K562 (cell line): Measurements from ENCODE around the gene SCYL1. TPM values are rescaled to one million over a fixed set of nuclear protein-coding genes. Genes with fewer than 3 reads are reported as not detected.

Experiments
- DNMT1 ChIP-seq: fragments of 450-650 bp; IDR thresholded peaks from 2 replicates; pipeline ENCODE4 v1.6.1; 2016; ENCODE audit warnings: antibody characterized with exemption, mild to moderate bottlenecking
- HDAC6 ChIP-seq: IDR thresholded peaks from 2 replicates; pipeline ENCODE4 v1.6.1; 2012; ENCODE audit warnings: low read depth, mild to moderate bottlenecking, control low read depth, inconsistent platforms, low read length, moderate library complexity
- NCOA1 ChIP-seq: fragments of 450-650 bp; IDR thresholded peaks from 2 replicates; pipeline ENCODE4 v1.6.1; 2016; ENCODE audit warnings: low read depth
- NFE2L1 ChIP-seq: fragments of 450-650 bp; IDR thresholded peaks from 2 replicates; pipeline ENCODE4 v1.6.1; 2016; ENCODE audit warnings: missing genetic modification characterization, low read depth, mild to moderate bottlenecking, missing compliant biosample characterization, moderate library complexity, borderline replicate concordance
- POLR2AphosphoS2 ChIP-seq: IDR thresholded peaks from 2 replicates; pipeline ENCODE4 v1.6.1; 2012; ENCODE audit warnings: low read length, improper control_type of control experiment
- RBBP5 ChIP-seq: fragments of 200-600 bp; sonication (generic); IDR thresholded peaks from 2 replicates; pipeline ENCODE4 v1.6.1; 2012; ENCODE audit warnings: borderline replicate concordance, mild to moderate bottlenecking, low read length, control low read depth, inconsistent platforms; ENCODE audit not compliant: insufficient read depth, poor library complexity, severe bottlenecking
- RBM25 ChIP-seq: fragments of 200-400 bp; formaldehyde crosslinking; IDR thresholded peaks from 2 replicates; pipeline ENCODE4 v1.6.1; 2018; ENCODE audit warnings: low read length, low read depth, moderate library complexity; ENCODE audit not compliant: severe bottlenecking
- TAF9B ChIP-seq: fragments of 450-650 bp; IDR thresholded peaks from 2 replicates; pipeline ENCODE4 v1.6.1; 2018; ENCODE audit warnings: mild to moderate bottlenecking; ENCODE audit not compliant: partially characterized antibody
- TRIM24 ChIP-seq, 2 experiments: fragments of 450-650 bp; IDR thresholded peaks; 2 replicates each; pipeline ENCODE4 v1.6.1; 2016
- WHSC1 ChIP-seq: IDR thresholded peaks from one replicate; pipeline ENCODE4 v1.6.1; 2012; ENCODE audit warnings: low read length, control low read depth, inconsistent platforms
- ZBED1 ChIP-seq: IDR thresholded peaks from 2 replicates; pipeline ENCODE4 v1.6.1; 2014
- ZNF165 ChIP-seq: fragments of 250-450 bp; sonication (Bioruptor Pico); IDR thresholded peaks from 2 replicates; pipeline ENCODE4 v1.4.0; 2020; ENCODE audit warnings: borderline replicate concordance
- ZNF224 ChIP-seq: sonication (generic); formaldehyde crosslinking; IDR thresholded peaks from 2 replicates; pipeline ENCODE4 v1.8.0; 2022; ENCODE audit warnings: mild to moderate bottlenecking, missing genetic modification reagents
- ZNF384 ChIP-seq: IDR thresholded peaks from 2 replicates; pipeline ENCODE4 v1.6.1; 2012; ENCODE audit warnings: low read depth, low read length, improper control_type of control experiment
- ZNF445 ChIP-seq: fragments of 250-450 bp; sonication (Bioruptor Pico); IDR thresholded peaks from 2 replicates; pipeline ENCODE4 v1.4.0; 2020; ENCODE audit warnings: low read depth, mild to moderate bottlenecking, moderate library complexity
- ZNF766 ChIP-seq: fragments of 200-800 bp; sonication (Bioruptor generic); conservative IDR thresholded peaks from 2 replicates; pipeline ENCODE4 v1.6.1; 2016; ENCODE audit warnings: missing genetic modification characterization, missing compliant biosample characterization
- ZNF77 ChIP-seq: fragments of 250-450 bp; sonication (Bioruptor Pico); IDR thresholded peaks from 2 replicates; pipeline ENCODE4 v1.5.0; 2020
- polyA plus RNA-seq, 8 experiments: library from polyadenylated mRNA; depleted of rRNA in 4 of 8; stranded (reverse) in 5 of 8; unstranded in 3 of 8; fragments of >200 nt; fragmentation: Nextera tagmentation in 2 of 8; fragmentation: Illumina TruSeq in 1 of 8; extraction: Ambion mirVana in 2 of 8; extraction: Trizol in 1 of 8; gene quantifications; 2 replicates each; pipeline versions ENCODE4 v1.2.1 to v1.2.3, GENCODE V29; 2011 to 2014; ENCODE audit warnings: inconsistent platforms in 1 of 8, missing spikeins in 1 of 8
- total RNA-seq, 7 experiments: library from RNA; depleted of rRNA in 6 of 7; stranded (reverse); fragments of >200 nt in 6 of 7; fragmentation: Illumina TruSeq in 2 of 7; extraction: Trizol in 2 of 7; gene quantifications; 2 replicates each; pipeline versions ENCODE4 v1.2.1 to v1.2.3, GENCODE V29; 2011 to 2021; ENCODE audit warnings: low replicate concordance in 1 of 7
- TF ChIP-seq, protein P1 (sequence below): fragments of 450-650 bp; formaldehyde crosslinking; IDR thresholded peaks from 2 replicates; pipeline ENCODE4 v1.4.0; 2020; ENCODE audit warnings: mild to moderate bottlenecking
- TF ChIP-seq, protein P2 (sequence below): fragments of 450-650 bp; IDR thresholded peaks from 2 replicates; pipeline ENCODE4 v1.6.1; 2014; ENCODE audit warnings: low read depth, mild to moderate bottlenecking, moderate library complexity, borderline replicate concordance
- TF ChIP-seq, protein P3 (sequence below): sonication (generic); formaldehyde crosslinking; IDR thresholded peaks from 2 replicates; pipeline ENCODE4 v1.8.1; 2023; ENCODE audit warnings: mild to moderate bottlenecking, missing genetic modification reagents, moderate library complexity
- TF ChIP-seq, protein P4 (sequence below), 2 experiments: fragments of 450-650 bp; conservative IDR thresholded peaks; 2 replicates each; pipeline ENCODE4 v1.6.1; 2017; ENCODE audit warnings: mild to moderate bottlenecking in 2 of 2, moderate library complexity in 2 of 2
- TF ChIP-seq, protein P5 (sequence below): fragments of 250-450 bp; sonication (Bioruptor Pico); IDR thresholded peaks from 2 replicates; pipeline ENCODE4 v1.8.0; 2021; ENCODE audit warnings: borderline replicate concordance, mild to moderate bottlenecking, moderate library complexity; ENCODE audit not compliant: poor library complexity, severe bottlenecking

Gene SCYL1
- total and polyA plus RNA-seq, 9 of the 15 experiments (the other 6 are each of a cell fraction or from before 2014, with no cell fraction given) = 1.9 to 145 (median 57.6) TPM

DNA sequence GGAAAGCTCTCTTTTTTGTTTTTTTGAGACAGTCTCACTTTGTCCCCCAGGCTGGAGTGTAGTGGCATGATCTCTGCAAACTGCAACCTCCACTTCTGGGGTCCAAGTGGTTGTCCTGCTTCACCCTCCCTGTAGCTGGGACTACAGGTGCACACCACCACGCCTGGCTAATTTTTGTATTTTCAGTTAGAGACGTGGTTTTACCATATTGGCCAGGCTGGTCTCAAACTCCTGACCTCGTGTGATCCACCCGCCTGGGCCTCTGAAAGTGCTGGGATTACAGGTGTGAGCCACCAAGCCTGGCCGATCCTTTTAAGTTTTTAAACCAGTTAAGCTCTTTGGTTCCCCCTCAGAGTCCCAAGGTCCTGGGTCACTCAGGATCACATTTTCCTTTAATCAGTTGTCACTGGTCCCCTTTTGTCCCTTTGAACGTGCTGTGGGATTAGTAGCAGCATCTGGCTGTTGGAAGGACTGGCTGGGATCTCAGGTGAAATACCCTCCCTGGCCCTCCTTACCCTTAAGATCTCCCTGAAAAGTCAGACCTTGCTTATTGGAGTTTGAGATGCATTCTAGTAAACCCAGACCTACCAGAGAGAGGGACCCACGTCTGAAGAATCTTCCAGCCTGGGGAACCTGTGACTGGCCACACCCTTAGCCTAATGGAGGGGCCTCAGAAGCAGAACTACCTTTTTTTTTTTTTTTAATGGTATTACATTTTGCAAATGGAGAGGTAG lies 17.9 kb upstream of the SCYL1 start (continued):
- TF ChIP-seq, protein P1, sequence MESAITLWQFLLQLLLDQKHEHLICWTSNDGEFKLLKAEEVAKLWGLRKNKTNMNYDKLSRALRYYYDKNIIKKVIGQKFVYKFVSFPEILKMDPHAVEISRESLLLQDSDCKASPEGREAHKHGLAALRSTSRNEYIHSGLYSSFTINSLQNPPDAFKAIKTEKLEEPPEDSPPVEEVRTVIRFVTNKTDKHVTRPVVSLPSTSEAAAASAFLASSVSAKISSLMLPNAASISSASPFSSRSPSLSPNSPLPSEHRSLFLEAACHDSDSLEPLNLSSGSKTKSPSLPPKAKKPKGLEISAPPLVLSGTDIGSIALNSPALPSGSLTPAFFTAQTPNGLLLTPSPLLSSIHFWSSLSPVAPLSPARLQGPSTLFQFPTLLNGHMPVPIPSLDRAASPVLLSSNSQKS (CRISPR knock-in tag) = peak; percentile 95
- TF ChIP-seq, protein P2, sequence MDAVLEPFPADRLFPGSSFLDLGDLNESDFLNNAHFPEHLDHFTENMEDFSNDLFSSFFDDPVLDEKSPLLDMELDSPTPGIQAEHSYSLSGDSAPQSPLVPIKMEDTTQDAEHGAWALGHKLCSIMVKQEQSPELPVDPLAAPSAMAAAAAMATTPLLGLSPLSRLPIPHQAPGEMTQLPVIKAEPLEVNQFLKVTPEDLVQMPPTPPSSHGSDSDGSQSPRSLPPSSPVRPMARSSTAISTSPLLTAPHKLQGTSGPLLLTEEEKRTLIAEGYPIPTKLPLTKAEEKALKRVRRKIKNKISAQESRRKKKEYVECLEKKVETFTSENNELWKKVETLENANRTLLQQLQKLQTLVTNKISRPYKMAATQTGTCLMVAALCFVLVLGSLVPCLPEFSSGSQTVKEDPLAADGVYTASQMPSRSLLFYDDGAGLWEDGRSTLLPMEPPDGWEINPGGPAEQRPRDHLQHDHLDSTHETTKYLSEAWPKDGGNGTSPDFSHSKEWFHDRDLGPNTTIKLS = peak; percentile 45; the same call in 1 of the 2 replicates
- no peak for TF ChIP-seq NFE2L1 (tag)
- TF ChIP-seq, protein P3, sequence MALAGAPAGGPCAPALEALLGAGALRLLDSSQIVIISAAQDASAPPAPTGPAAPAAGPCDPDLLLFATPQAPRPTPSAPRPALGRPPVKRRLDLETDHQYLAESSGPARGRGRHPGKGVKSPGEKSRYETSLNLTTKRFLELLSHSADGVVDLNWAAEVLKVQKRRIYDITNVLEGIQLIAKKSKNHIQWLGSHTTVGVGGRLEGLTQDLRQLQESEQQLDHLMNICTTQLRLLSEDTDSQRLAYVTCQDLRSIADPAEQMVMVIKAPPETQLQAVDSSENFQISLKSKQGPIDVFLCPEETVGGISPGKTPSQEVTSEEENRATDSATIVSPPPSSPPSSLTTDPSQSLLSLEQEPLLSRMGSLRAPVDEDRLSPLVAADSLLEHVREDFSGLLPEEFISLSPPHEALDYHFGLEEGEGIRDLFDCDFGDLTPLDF (CRISPR knock-in tag) = peak; percentile 83; the same call in 1 of the 2 replicates
- no peak for TF ChIP-seq RBBP5
- peak; percentile 99 for TF ChIP-seq POLR2AphosphoS2
- peak; percentile 34 for TF ChIP-seq TAF9B
- TF ChIP-seq TRIM24 (IDR thresholded peaks at IDR 0.05) = peak; percentile 33 to 93; a peak in 3 of 4 replicates
- TF ChIP-seq WHSC1 = no peak
- no peak; the same call in none of the 2 replicates for TF ChIP-seq ZNF224 (CRISPR knock-in tag)
- peak; percentile 76 for TF ChIP-seq ZNF77 (CRISPR knock-in tag)
- peak; percentile 93 for TF ChIP-seq ZNF384
- TF ChIP-seq DNMT1 = 0 out of 2 replicates have a peak, but pooled peaks have one; percentile 32
- no peak; the same call in 1 of the 2 replicates for TF ChIP-seq ZNF165 (CRISPR knock-in tag)
- 0 out of 2 replicates have a peak, but pooled peaks have one; percentile 37 for TF ChIP-seq HDAC6
- peak; percentile 97 for TF ChIP-seq ZNF445 (CRISPR knock-in tag)
- TF ChIP-seq ZNF766 = no peak
- TF ChIP-seq RBM25 = peak; percentile 24
- TF ChIP-seq, protein P4, sequence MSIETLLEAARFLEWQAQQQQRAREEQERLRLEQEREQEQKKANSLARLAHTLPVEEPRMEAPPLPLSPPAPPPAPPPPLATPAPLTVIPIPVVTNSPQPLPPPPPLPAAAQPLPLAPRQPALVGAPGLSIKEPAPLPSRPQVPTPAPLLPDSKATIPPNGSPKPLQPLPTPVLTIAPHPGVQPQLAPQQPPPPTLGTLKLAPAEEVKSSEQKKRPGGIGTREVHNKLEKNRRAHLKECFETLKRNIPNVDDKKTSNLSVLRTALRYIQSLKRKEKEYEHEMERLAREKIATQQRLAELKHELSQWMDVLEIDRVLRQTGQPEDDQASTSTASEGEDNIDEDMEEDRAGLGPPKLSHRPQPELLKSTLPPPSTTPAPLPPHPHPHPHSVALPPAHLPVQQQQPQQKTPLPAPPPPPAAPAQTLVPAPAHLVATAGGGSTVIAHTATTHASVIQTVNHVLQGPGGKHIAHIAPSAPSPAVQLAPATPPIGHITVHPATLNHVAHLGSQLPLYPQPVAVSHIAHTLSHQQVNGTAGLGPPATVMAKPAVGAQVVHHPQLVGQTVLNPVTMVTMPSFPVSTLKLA (conservative IDR thresholded peaks at IDR 0.05) = peak; percentile 44 to 49; a peak in 3 of 4 replicates
- TF ChIP-seq NCOA1 = peak; percentile 47; the same call in 1 of the 2 replicates
- TF ChIP-seq ZBED1 = peak; percentile 97
- TF ChIP-seq, protein P5, sequence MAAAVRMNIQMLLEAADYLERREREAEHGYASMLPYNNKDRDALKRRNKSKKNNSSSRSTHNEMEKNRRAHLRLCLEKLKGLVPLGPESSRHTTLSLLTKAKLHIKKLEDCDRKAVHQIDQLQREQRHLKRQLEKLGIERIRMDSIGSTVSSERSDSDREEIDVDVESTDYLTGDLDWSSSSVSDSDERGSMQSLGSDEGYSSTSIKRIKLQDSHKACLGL = no peak
